Esophagus (tissue), 2 donors: ENCODE data around the gene UQCR11. TPM values are rescaled to one million over a fixed set of nuclear protein-coding genes. Genes with fewer than 3 reads are reported as not detected.

Source experiments
- H3K27ac ChIP-seq, 2 donors: one replicate each; pipeline ENCODE4 v1.5.1; 2013; ENCODE audit warnings: low read depth in 2 of 2, mild to moderate bottlenecking in 2 of 2, inconsistent platforms in 1 of 2, low read length in 1 of 2, moderate library complexity in 1 of 2
- H3K27me3 ChIP-seq, 2 donors: one replicate each; pipeline ENCODE4 v1.6.1; 2013; ENCODE audit warnings: low read length in 2 of 2, control low read depth in 1 of 2, mild to moderate bottlenecking in 1 of 2; ENCODE audit not compliant: insufficient read depth in 2 of 2, control insufficient read depth in 1 of 2
- H3K36me3 ChIP-seq, 2 donors: one replicate each; pipeline ENCODE4 v1.6.1; 2013; ENCODE audit warnings: low read length in 1 of 2; ENCODE audit not compliant: control insufficient read depth in 2 of 2, insufficient read depth in 2 of 2
- H3K4me1 ChIP-seq, 2 donors: one replicate each; pipeline ENCODE4 v1.6.1; 2013; ENCODE audit warnings: low read length in 1 of 2; ENCODE audit not compliant: control insufficient read depth in 2 of 2, insufficient read depth in 2 of 2
- H3K4me3 ChIP-seq, 2 donors: one replicate each; pipeline ENCODE4 v1.5.1; 2013; ENCODE audit warnings: low read length in 2 of 2, mild to moderate bottlenecking in 2 of 2, low read depth in 1 of 2, moderate library complexity in 1 of 2
- H3K9me3 ChIP-seq, 2 donors: one replicate each; pipeline ENCODE4 v1.6.1; 2013; ENCODE audit warnings: mild to moderate bottlenecking in 2 of 2, low read depth in 1 of 2, low read length in 1 of 2, moderate library complexity in 1 of 2; ENCODE audit not compliant: control insufficient read depth in 2 of 2, insufficient read depth in 1 of 2
- WGBS, 2 donors: extraction: QIAGEN DNeasy Blood & Tissue Kit; methylation state at CpG; one replicate each; pipeline ENCODE4 v1.1.7; 2013; 5-methylcytosine and 5-hydroxymethylcytosine counted together
- polyA plus RNA-seq, 2 donors: library from polyadenylated mRNA; stranded (reverse); fragments of 200-250 nt; gene quantifications; one replicate each; pipeline ENCODE4 v1.2.3, GENCODE V29; 2013
- donor health status: healthy with polysubstance abuse.
- donor health status: Bipolar disorder and iron deficiency.

UQCR11 gene
- polyA plus RNA-seq, 2 donors: 70.5 to 105 TPM

GRCh38 chr19:1554968-1555367 is 50.3 kb downstream of the UQCR11 start:
- H3K4me3 ChIP-seq: no peak overlapping the region
- H3K9me3 ChIP-seq: no peaks in the 10 kb centered on the region
- peaks cover 0 to 8% of the 10 kb centered on the region in 2 donors for H3K36me3 ChIP-seq
- WGBS, 2 donors: 91% methylated on average over 24 of the region's 24 CpGs
- H3K27me3 ChIP-seq: no peaks in the 10 kb centered on the region
- no peaks in the 10 kb centered on the region for H3K4me1 ChIP-seq
- no peak overlapping the region for H3K27ac ChIP-seq

GRCh38 chr19:1553415-1553814 is 51.8 kb downstream of the UQCR11 start:
- Histone ChIP-seq H3K36me3 (peaks cover 0 to 8% of the 10 kb centered on the region in 2 donors), H3K27ac (no peak overlapping the region)
- WGBS, 2 donors: 87% methylated on average over 10 of the region's 10 CpGs

GRCh38 chr19:1551068-1552040 is 53.9 kb downstream of the UQCR11 start:
- Histone ChIP-seq H3K27ac (no peak overlapping the region), H3K4me3 (no peak overlapping the region), H3K36me3 (peaks cover 0 to 6% of the 10 kb centered on the region in 2 donors), H3K9me3 (no peaks in the 10 kb centered on the region), H3K27me3 (no peaks in the 10 kb centered on the region), H3K4me1 (no peaks in the 10 kb centered on the region)
- WGBS, 2 donors: 80 to 82% methylated on average over 17 of the region's 17 CpGs

More at GRCh38 chr19:1553415-1553814, 51.8 kb downstream of the UQCR11 start:
- Histone ChIP-seq H3K4me1 (no peaks in the 10 kb centered on the region), H3K27me3 (no peaks in the 10 kb centered on the region), H3K9me3 (no peaks in the 10 kb centered on the region), H3K4me3 (no peak overlapping the region)

- WGBS, 2 donors: 79 to 82% methylated on average over 4 of the region's 4 CpGs
- Histone ChIP-seq H3K36me3 (peaks cover 0 to 2% of the 10 kb centered on the region in 2 donors), H3K27me3 (no peaks in the 10 kb centered on the region), H3K27ac (no peak overlapping the region), H3K9me3 (peaks cover 0 to 2% of the 10 kb centered on the region in 2 donors), H3K4me1 (no peaks in the 10 kb centered on the region), H3K4me3 (no peak overlapping the region)
These were observed 55.8 kb downstream of the UQCR11 start for GRCh38 chr19:1549332-1549945.

Other genes starting within 250 kb of the UQCR11 start
- gene NDUFS7, start 221.6 kb downstream of the UQCR11 start, polyA plus RNA-seq: 100 to 1,000 TPM; 106 to 160 TPM
- gene GAMT, start 203.9 kb downstream of the UQCR11 start, polyA plus RNA-seq: 10 to 100 TPM; 10.9 to 18.4 TPM
- gene DAZAP1, start 197.9 kb downstream of the UQCR11 start, polyA plus RNA-seq: 10 to 100 TPM; 64.9 to 75.3 TPM
- 1,000 to 10,000 TPM; 2,888 to 3,260 TPM for gene RPS15, start 167.1 kb downstream of the UQCR11 start, polyA plus RNA-seq
- under 1 TPM; 0.02 to 0.10 TPM for gene APC2, start 155.3 kb downstream of the UQCR11 start, polyA plus RNA-seq
- 10 to 100 TPM; 17.8 to 28.1 TPM for gene C19orf25, start 126.2 kb downstream of the UQCR11 start, polyA plus RNA-seq
- 1 to 10 TPM; 1.9 to 4.0 TPM for gene PCSK4, start 115.1 kb downstream of the UQCR11 start, polyA plus RNA-seq
- 10 to 100 TPM; 10.1 to 14.4 TPM for gene REEP6, start 114.3 kb downstream of the UQCR11 start, polyA plus RNA-seq
- 10 to 100 TPM; 10.9 to 13.0 TPM for gene ADAMTSL5, start 92.4 kb downstream of the UQCR11 start, polyA plus RNA-seq
- gene PLK5, start 81.4 kb downstream of the UQCR11 start, polyA plus RNA-seq: under 1 TPM; 0.13 to 0.53 TPM
- 1 to 10 TPM; 2.8 to 8.4 TPM for gene MEX3D, start 37.1 kb downstream of the UQCR11 start, polyA plus RNA-seq
- 10 to 100 TPM; 50.0 to 72.8 TPM for gene MBD3, start 12.6 kb downstream of the UQCR11 start, polyA plus RNA-seq
- gene TCF3, start 47.2 kb upstream of the UQCR11 start, polyA plus RNA-seq: 10 to 100 TPM; 23.1 to 27.1 TPM
- under 1 TPM in 1 of 2 donors, not detected in 1; under 0.01 TPM for gene ONECUT3, start 148.0 kb upstream of the UQCR11 start, polyA plus RNA-seq
- 1 to 10 TPM in 1 of 2 donors, under 1 TPM in 1; 0.68 to 1.2 TPM for gene ATP8B3, start 206.8 kb upstream of the UQCR11 start, polyA plus RNA-seq
- 10 to 100 TPM; 13.9 to 27.4 TPM for gene REXO1, start 243.0 kb upstream of the UQCR11 start, polyA plus RNA-seq